K562 (cell line): ENCODE data around the gene PPP4R4. TPM values are rescaled to one million over a fixed set of nuclear protein-coding genes. Genes with fewer than 3 reads are reported as not detected.

Experiments used
- ATAC-seq: fragments of 200-7000 bp; cut with Tn5 transposase; 3 replicates; pipeline ENCODE4 v1.9.1; 2020; ENCODE audit warnings: moderate library complexity
- BruUV-seq: library from RNA; stranded (reverse); fragments of 400-500 nt; replicated peaks from 2 replicates; lab custom pipeline; 2021; lab: Mats Ljungman, UMichigan
- CTCF ChIA-PET: fragments of 300-600 bp; formaldehyde crosslinking; extraction: SDS; loops from one replicate; lab custom pipeline; 2021; ENCODE audit warnings: low intra/inter-chr PET ratio; lab: Yijun Ruan, JAX
- POLR2A ChIA-PET: fragments of 300-600, 350-650 bp; sonication (Branson Sonifier 250); formaldehyde crosslinking; extraction: SDS; loops from one replicate; lab custom pipeline; 2021; ENCODE audit warnings: antibody characterized with exemption, inconsistent platforms; lab: Yijun Ruan, JAX
- DNase-seq, 4 experiments: peaks; one replicate each; pipeline versions ENCODE4 v3.0.0 to v3.0.0-alpha.2; 2011 to 2018; ENCODE audit warnings: low spot score in 3 of 4, mixed read lengths in 3 of 4; ENCODE audit errors: extremely low read depth in 1 of 4
- FAIRE-seq: peaks from 2 replicates; lab custom pipeline; 2011; peaks lifted over from hg19 to GRCh38; lab: Jason Lieb, UNC
- H2AFZ ChIP-seq: 2 replicates; pipeline ENCODE4 v1.6.0; 2011; ENCODE audit warnings: low read depth, low read length, control low read depth, inconsistent platforms
- H3K27ac ChIP-seq: fragments of 200-600 bp; 3 replicates; pipeline ENCODE4 v1.8.0; 2011; ENCODE audit warnings: low read depth, mild to moderate bottlenecking, control low read depth, inconsistent platforms, low read length, moderate library complexity, mixed read lengths; ENCODE audit errors: extremely low read depth
- H3K27me3 ChIP-seq, 2 experiments: fragments of 300-600 bp in 1 of 2; 2 replicates in 1 of 2; 3 replicates in 1 of 2; pipeline versions ENCODE4 v1.6.0 to v1.8.0; 2011; ENCODE audit warnings: inconsistent platforms in 2 of 2, low read length in 2 of 2, mild to moderate bottlenecking in 1 of 2, mixed read lengths in 1 of 2, moderate library complexity in 1 of 2; ENCODE audit not compliant: control insufficient read depth in 2 of 2, insufficient read depth in 2 of 2
- H3K36me3 ChIP-seq: fragments of 300-600 bp; 3 replicates; pipeline ENCODE4 v1.8.0; 2011; ENCODE audit warnings: mild to moderate bottlenecking, low read length, inconsistent platforms; ENCODE audit not compliant: control insufficient read depth, insufficient read depth
- H3K4me1 ChIP-seq, 2 experiments: fragments of 200-600 bp in 1 of 2; replicated peaks in 1 of 2; 2 replicates in 1 of 2; 3 replicates in 1 of 2; pipeline versions ENCODE4 v1.5.1 to v1.8.0; 2011; ENCODE audit warnings: inconsistent platforms in 2 of 2, low read length in 2 of 2, mild to moderate bottlenecking in 1 of 2, mixed read lengths in 1 of 2, moderate library complexity in 1 of 2; ENCODE audit not compliant: control insufficient read depth in 2 of 2, insufficient read depth in 2 of 2
- H3K4me2 ChIP-seq: 2 replicates; pipeline ENCODE4 v1.6.1; 2011; ENCODE audit warnings: low read length, control low read depth, inconsistent platforms, mixed read lengths; ENCODE audit not compliant: insufficient read depth
- H3K4me3 ChIP-seq: fragments of 200-600 bp; sonication (generic), shearing (Covaris generic); 2 replicates; pipeline ENCODE4 v1.5.1; 2016; ENCODE audit warnings: control low read depth, inconsistent platforms
- H3K79me2 ChIP-seq: fragments of 200-600 bp; 3 replicates; pipeline ENCODE4 v1.8.0; 2011; ENCODE audit warnings: low read length, inconsistent platforms; ENCODE audit not compliant: control insufficient read depth, insufficient read depth
- H3K9ac ChIP-seq, 2 experiments: 2 replicates each; pipeline versions ENCODE4 v1.6.0 to v1.6.1; 2011; ENCODE audit warnings: low read depth in 2 of 2, low read length in 2 of 2, control low read depth in 1 of 2, inconsistent platforms in 1 of 2, mild to moderate bottlenecking in 1 of 2, mixed read lengths in 1 of 2; ENCODE audit not compliant: insufficient read depth in 1 of 2
- H3K9me1 ChIP-seq: one replicate; pipeline ENCODE4 v1.6.0; 2011; ENCODE audit warnings: inconsistent platforms, mild to moderate bottlenecking, low read length, moderate library complexity; ENCODE audit not compliant: control insufficient read depth, insufficient read depth
- H3K9me3 ChIP-seq: replicated peaks from 2 replicates; pipeline ENCODE4 v1.5.1; 2011; ENCODE audit warnings: low read depth, low read length, inconsistent platforms; ENCODE audit not compliant: control insufficient read depth, insufficient read depth
- H4K20me1 ChIP-seq: replicated peaks from 2 replicates; pipeline ENCODE4 v1.6.1; 2011; ENCODE audit warnings: low read length, inconsistent platforms, mixed read lengths; ENCODE audit not compliant: control insufficient read depth, insufficient read depth
- FOXP4 ChIP-seq: sonication (generic); formaldehyde crosslinking; IDR thresholded peaks from 2 replicates; pipeline ENCODE4 v1.8.0; 2022; ENCODE audit warnings: mild to moderate bottlenecking, missing genetic modification reagents, borderline replicate concordance
- PTTG1 ChIP-seq: fragments of 450-650 bp; IDR thresholded peaks from 2 replicates; pipeline ENCODE4 v1.6.1; 2016; ENCODE audit warnings: low read depth, mild to moderate bottlenecking, missing genetic modification characterization, missing compliant biosample characterization
- WGBS: fragments of 100-300 bp; shearing (Covaris generic); methylation state at CpG from one replicate; pipeline ENCODE4 v1.1.6; 2016; ENCODE audit warnings: low coverage, mixed read lengths; ENCODE audit not compliant: insufficient coverage; ENCODE audit errors: missing lambda C conversion rate; 5-methylcytosine and 5-hydroxymethylcytosine counted together
- in situ Hi-C: fragments of 300-500 bp; cut with MboI; formaldehyde crosslinking; loops from 4 replicates; pipeline ENCODE4 v1.15.0; 2018; ENCODE audit warnings: inconsistent platforms, mixed read lengths
- intact Hi-C: fragments of 100-400 bp; cut with micrococcal nuclease; formaldehyde crosslinking; loops from 2 replicates; pipeline ENCODE4 v1.14.2; 2022
- polyA plus RNA-seq, 8 experiments: library from polyadenylated mRNA; depleted of rRNA in 4 of 8; stranded (reverse) in 5 of 8; unstranded in 3 of 8; fragments of >200 nt; fragmentation: Nextera tagmentation in 2 of 8; fragmentation: Illumina TruSeq in 1 of 8; extraction: Ambion mirVana in 2 of 8; extraction: Trizol in 1 of 8; gene quantifications; 2 replicates each; pipeline versions ENCODE4 v1.2.1 to v1.2.3, GENCODE V29; 2011 to 2014; ENCODE audit warnings: inconsistent platforms in 1 of 8, missing spikeins in 1 of 8
- total RNA-seq, 7 experiments: library from RNA; depleted of rRNA in 6 of 7; stranded (reverse); fragments of >200 nt in 6 of 7; fragmentation: Illumina TruSeq in 2 of 7; extraction: Trizol in 2 of 7; gene quantifications; 2 replicates each; pipeline versions ENCODE4 v1.2.1 to v1.2.3, GENCODE V29; 2011 to 2021; ENCODE audit warnings: low replicate concordance in 1 of 7
- TF ChIP-seq, protein P1 (sequence below): fragments of 250-450 bp; sonication (Bioruptor Pico); IDR thresholded peaks from 2 replicates; pipeline ENCODE4 v1.4.0; 2020; ENCODE audit warnings: mild to moderate bottlenecking

The PPP4R4 gene
- total and polyA plus RNA-seq, 9 of the 15 experiments (the other 6 are each of a cell fraction or from before 2014, with no cell fraction given), result 0.11 to 0.26 TPM; not detected in 7

GRCh38 chr14:94298130-94298529 lies 124.0 kb downstream of the PPP4R4 start:
- Histone ChIP-seq H3K4me1 (no peaks in the 10 kb centered on the region), H3K27me3 (no peaks in the 10 kb centered on the region), H3K79me2 (no peaks in the 10 kb centered on the region), H3K9ac (no peak overlapping the region), H3K9me1 (no peaks in the 10 kb centered on the region), H3K27ac (no peak overlapping the region), H3K9me3 (no peaks in the 10 kb centered on the region), H3K4me2 (no peak overlapping the region), H3K4me3 (no peak overlapping the region), H3K36me3 (no peaks in the 10 kb centered on the region), H4K20me1 (no peaks in the 10 kb centered on the region)
- no peak for ATAC-seq
- 2% methylated on average over 11 of the region's 15 CpGs for WGBS
- DNase-seq, result no peak
- ChIA-PET CTCF (no interaction called here), POLR2A (no interaction called here)
- in situ Hi-C loops, result no loop called here
- FAIRE-seq, result no peak
- no TSS peak for BruUV-seq
- intact Hi-C loops, result no loop called here
- TF ChIP-seq PTTG1 (tag) (no peak), FOXP4 (CRISPR knock-in tag) (no peak)
- TF ChIP-seq, protein P1, sequence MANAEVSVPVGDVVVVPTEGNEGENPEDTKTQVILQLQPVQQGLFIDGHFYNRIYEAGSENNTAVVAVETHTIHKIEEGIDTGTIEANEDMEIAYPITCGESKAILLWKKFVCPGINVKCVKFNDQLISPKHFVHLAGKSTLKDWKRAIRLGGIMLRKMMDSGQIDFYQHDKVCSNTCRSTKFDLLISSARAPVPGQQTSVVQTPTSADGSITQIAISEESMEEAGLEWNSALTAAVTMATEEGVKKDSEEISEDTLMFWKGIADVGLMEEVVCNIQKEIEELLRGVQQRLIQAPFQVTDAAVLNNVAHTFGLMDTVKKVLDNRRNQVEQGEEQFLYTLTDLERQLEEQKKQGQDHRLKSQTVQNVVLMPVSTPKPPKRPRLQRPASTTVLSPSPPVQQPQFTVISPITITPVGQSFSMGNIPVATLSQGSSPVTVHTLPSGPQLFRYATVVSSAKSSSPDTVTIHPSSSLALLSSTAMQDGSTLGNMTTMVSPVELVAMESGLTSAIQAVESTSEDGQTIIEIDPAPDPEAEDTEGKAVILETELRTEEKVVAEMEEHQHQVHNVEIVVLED (CRISPR knock-in tag), result no peak
- TF ChIP-seq, all 486 proteins: peak for 0
- H2AFZ ChIP-seq, result no peak overlapping the region
